ENCODE measurements around the gene UAP1L1.
A peak's percentile ranks its signal among the peaks of the same experiment; 100 is the strongest.

UAP1L1 gene

GRCh38 chr9:137049544-137050449 lies 27.5 kb upstream of the UAP1L1 start (continued):
- 0 out of 2 replicates have a peak, but pooled peaks have one; percentile 33 for TF ChIP-seq HIC1 (tag by site-specific recombination; IDR thresholded peaks at IDR 0.05)
- no peak for TF ChIP-seq ZNF707 (tag by site-specific recombination; IDR thresholded peaks at IDR 0.05)
- no peak for TF ChIP-seq SCRT1 (tag by site-specific recombination; IDR thresholded peaks at IDR 0.05; ENCODE audit: borderline replicate concordance)

DNA sequence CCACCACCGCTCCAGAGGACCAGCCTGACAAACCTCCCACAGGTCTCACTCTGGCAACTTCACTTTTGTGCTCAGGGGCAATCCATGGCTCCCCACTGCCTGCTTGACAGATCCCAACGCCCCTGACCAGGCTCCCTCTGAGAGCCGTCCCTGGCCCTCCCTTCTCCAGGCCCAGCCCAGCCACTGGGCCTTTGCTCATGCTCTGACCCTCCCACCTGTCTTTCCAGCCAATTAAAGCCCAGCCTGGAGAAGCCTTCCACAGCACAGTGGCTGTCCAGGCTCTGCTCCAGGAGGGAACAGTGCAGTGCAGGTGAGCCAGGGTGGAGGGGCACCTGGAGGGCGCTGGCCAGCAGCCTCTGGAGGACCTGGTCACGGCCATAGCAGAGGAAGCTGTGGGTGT lies 26.7 kb upstream of the UAP1L1 start:
- no peaks in the 10 kb centered on the region for H3K4me1 ChIP-seq (ENCODE audit: control insufficient read depth, insufficient read depth, low read length)
- no peak overlapping the region for H3K4me3 ChIP-seq (ENCODE audit: low read depth, low read length)
- TF ChIP-seq ZNF24 (tag by site-specific recombination; IDR thresholded peaks at IDR 0.05): no peak
- TF ChIP-seq, protein P1, sequence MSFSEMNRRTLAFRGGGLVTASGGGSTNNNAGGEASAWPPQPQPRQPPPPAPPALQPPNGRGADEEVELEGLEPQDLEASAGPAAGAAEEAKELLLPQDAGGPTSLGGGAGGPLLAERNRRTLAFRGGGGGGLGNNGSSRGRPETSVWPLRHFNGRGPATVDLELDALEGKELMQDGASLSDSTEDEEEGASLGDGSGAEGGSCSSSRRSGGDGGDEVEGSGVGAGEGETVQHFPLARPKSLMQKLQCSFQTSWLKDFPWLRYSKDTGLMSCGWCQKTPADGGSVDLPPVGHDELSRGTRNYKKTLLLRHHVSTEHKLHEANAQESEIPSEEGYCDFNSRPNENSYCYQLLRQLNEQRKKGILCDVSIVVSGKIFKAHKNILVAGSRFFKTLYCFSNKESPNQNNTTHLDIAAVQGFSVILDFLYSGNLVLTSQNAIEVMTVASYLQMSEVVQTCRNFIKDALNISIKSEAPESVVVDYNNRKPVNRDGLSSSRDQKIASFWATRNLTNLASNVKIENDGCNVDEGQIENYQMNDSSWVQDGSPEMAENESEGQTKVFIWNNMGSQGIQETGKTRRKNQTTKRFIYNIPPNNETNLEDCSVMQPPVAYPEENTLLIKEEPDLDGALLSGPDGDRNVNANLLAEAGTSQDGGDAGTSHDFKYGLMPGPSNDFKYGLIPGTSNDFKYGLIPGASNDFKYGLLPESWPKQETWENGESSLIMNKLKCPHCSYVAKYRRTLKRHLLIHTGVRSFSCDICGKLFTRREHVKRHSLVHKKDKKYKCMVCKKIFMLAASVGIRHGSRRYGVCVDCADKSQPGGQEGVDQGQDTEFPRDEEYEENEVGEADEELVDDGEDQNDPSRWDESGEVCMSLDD (tag by site-specific recombination; IDR thresholded peaks at IDR 0.05): no peak
- peak; percentile 21; the same call in 1 of the 2 replicates for TF ChIP-seq ZNF10 (tag by site-specific recombination; IDR thresholded peaks at IDR 0.05)
- TF ChIP-seq ZNF792 (tag by site-specific recombination; IDR thresholded peaks at IDR 0.05): no peak
- TF ChIP-seq ZNF623 (tag by site-specific recombination; IDR thresholded peaks at IDR 0.05): peak; percentile 93
- TF ChIP-seq ZNF423 (tag by site-specific recombination; IDR thresholded peaks at IDR 0.05): no peak
- no peak for TF ChIP-seq ZFP69B (tag by site-specific recombination; IDR thresholded peaks at IDR 0.05)
- no peak for TF ChIP-seq PRDM6 (tag by site-specific recombination; IDR thresholded peaks at IDR 0.05)
- no peak for TF ChIP-seq HOXD13 (CRISPR knock-in tag; IDR thresholded peaks at IDR 0.05; ENCODE audit: borderline replicate concordance)
- no peak for TF ChIP-seq ZNF2 (tag by site-specific recombination; IDR thresholded peaks at IDR 0.05)
- TF ChIP-seq SP2 (tag by site-specific recombination; IDR thresholded peaks at IDR 0.05): peak; percentile 64
- TF ChIP-seq ZNF658 (tag by site-specific recombination; IDR thresholded peaks at IDR 0.05): no peak
- TF ChIP-seq ZNF146 (tag by site-specific recombination; IDR thresholded peaks at IDR 0.05): no peak
- TF ChIP-seq ZNF488 (tag by site-specific recombination; IDR thresholded peaks at IDR 0.05): no peak
- TF ChIP-seq ZNF354C (tag by site-specific recombination; IDR thresholded peaks at IDR 0.05; ENCODE audit: borderline replicate concordance, low read depth): no peak
- TF ChIP-seq ZNF350 (tag by site-specific recombination; IDR thresholded peaks at IDR 0.05): no peak
- TF ChIP-seq, protein P2, sequence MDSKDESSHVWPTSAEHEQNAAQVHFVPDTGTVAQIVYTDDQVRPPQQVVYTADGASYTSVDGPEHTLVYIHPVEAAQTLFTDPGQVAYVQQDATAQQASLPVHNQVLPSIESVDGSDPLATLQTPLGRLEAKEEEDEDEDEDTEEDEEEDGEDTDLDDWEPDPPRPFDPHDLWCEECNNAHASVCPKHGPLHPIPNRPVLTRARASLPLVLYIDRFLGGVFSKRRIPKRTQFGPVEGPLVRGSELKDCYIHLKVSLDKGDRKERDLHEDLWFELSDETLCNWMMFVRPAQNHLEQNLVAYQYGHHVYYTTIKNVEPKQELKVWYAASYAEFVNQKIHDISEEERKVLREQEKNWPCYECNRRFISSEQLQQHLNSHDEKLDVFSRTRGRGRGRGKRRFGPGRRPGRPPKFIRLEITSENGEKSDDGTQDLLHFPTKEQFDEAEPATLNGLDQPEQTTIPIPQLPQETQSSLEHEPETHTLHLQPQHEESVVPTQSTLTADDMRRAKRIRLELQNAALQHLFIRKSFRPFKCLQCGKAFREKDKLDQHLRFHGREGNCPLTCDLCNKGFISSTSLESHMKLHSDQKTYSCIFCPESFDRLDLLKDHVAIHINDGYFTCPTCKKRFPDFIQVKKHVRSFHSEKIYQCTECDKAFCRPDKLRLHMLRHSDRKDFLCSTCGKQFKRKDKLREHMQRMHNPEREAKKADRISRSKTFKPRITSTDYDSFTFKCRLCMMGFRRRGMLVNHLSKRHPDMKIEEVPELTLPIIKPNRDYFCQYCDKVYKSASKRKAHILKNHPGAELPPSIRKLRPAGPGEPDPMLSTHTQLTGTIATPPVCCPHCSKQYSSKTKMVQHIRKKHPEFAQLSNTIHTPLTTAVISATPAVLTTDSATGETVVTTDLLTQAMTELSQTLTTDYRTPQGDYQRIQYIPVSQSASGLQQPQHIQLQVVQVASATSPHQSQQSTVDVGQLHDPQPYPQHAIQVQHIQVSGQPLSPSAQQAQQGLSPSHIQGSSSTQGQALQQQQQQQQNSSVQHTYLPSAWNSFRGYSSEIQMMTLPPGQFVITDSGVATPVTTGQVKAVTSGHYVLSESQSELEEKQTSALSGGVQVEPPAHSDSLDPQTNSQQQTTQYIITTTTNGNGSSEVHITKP (tag by site-specific recombination; IDR thresholded peaks at IDR 0.05): peak; percentile 44; the same call in 1 of the 2 replicates
- TF ChIP-seq ZNF19 (tag by site-specific recombination; IDR thresholded peaks at IDR 0.05; ENCODE audit: low read depth): no peak
- no peak for TF ChIP-seq ZNF843 (tag by site-specific recombination; IDR thresholded peaks at IDR 0.05)
- TF ChIP-seq PRDM1 (tag by site-specific recombination; IDR thresholded peaks at IDR 0.05): no peak
- H3K27ac ChIP-seq (ENCODE audit: extremely low read depth, low read depth, low read length): no peak overlapping the region
- H3K36me3 ChIP-seq (ENCODE audit: control insufficient read depth in 2 of 2, insufficient read depth in 1 of 2, low read length in 2 of 2): no peaks in the 10 kb centered on the region
- CTCF ChIA-PET: interaction anchor here (0.6 to 5.4 kb wide), 3 partner anchors 11 to 17 kb away, joined by 4 to 237 read pairs (median 6); partner anchors contain the start of gene SAPCD2
- POLR2A ChIA-PET: no interaction called here
- no peaks in the 10 kb centered on the region for H3K9me3 ChIP-seq (ENCODE audit: control insufficient read depth, insufficient read depth, low read depth, low read length)
